SKM-1 (cell line): ENCODE measurements around the gene AOC1.
"Not testable (repeated sequence)": the region's sequence is repeated elsewhere in the genome, so short reads cannot be mapped to it uniquely, and the experiment has no call there.

Experiments
- DNase-seq: peaks from one replicate; lab custom pipeline; 2025; ENCODE audit not compliant: unreplicated experiment; lab: John Stamatoyannopoulos, UW

AOC1 gene, protein sequence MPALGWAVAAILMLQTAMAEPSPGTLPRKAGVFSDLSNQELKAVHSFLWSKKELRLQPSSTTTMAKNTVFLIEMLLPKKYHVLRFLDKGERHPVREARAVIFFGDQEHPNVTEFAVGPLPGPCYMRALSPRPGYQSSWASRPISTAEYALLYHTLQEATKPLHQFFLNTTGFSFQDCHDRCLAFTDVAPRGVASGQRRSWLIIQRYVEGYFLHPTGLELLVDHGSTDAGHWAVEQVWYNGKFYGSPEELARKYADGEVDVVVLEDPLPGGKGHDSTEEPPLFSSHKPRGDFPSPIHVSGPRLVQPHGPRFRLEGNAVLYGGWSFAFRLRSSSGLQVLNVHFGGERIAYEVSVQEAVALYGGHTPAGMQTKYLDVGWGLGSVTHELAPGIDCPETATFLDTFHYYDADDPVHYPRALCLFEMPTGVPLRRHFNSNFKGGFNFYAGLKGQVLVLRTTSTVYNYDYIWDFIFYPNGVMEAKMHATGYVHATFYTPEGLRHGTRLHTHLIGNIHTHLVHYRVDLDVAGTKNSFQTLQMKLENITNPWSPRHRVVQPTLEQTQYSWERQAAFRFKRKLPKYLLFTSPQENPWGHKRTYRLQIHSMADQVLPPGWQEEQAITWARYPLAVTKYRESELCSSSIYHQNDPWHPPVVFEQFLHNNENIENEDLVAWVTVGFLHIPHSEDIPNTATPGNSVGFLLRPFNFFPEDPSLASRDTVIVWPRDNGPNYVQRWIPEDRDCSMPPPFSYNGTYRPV

GRCh38 chr7:150852371-150852905 is at the start of gene AOC1:
TSS of gene AOC1 (plus strand) at chr7:150852517. CDS start at chr7:150856471, 3,954 bp downstream.
- no peak for DNase-seq

DNA sequence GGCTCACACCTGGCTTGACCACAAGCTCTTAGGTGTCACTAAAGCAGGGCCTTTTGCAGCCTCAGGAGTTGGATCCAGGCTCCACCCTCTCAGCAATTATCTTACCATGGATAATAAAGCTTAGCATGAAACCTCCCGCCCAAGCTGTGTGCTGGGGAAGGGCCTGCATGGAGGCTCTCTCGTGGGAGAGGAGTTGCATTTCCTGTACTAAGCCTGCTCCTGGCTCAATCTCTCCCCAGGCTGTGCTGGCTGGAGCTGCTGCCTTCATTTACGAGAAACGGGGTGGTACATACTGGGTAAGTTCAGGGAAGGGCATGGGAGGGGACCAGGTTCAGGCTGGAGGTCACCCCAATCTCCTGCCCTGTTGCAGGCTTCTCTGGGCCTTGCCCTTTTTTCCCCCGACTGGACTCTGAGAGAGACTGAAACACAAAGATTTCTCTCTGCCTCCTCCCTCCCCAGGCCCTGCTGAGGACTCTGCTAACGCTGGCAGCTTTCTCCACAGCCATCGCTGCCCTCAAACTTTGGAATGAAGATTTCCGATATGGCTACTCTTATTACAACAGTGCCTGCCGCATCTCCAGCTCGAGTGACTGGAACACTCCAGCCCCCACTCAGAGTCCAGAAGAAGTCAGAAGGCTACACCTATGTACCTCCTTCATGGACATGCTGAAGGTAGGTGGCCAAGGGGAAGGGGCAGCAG is 49.0 kb upstream of the AOC1 start:
- no peak for DNase-seq

GRCh38 chr7:150804802-150805201 is 47.5 kb upstream of the AOC1 start:
- no peak for DNase-seq

DNA sequence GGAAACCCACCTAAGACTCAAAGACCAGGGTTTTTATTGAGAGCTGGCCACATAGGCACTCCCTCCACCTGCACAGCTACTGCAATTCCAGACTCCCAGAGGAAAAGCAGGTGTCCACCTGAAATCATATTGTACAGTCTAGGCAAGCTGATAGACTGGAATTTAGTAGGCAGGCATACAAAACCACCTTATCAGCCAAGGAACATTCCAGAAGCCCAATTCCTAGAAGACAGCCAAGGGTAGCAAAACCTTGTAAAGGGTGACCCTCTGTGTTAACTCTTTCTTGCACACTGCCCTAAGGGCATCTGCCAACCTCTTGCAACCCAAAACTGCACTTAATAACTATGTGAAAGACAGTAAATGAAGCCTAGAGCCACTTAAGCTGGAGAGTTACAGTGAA is 46.5 kb upstream of the AOC1 start:
- DNase-seq, result no peak

DNA sequence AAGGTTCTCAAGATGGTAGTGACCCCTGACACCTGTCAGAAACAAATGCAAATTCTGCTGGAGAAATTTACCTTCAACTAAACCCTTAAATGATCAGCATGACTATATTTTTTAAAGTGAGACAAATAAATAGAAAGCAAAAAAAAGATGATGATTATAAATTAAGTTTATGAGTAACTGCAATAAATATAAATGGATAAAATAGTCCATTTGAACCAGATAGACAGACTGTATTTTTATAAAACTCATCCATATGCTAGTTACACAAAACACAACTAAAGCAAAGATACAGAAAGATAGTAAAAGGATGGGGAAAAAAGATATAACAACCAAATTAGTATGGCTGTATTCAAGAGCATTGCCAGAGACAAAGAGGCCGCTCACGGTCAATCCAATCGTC is 45.9 kb upstream of the AOC1 start:
- no peak for DNase-seq

- no peak for DNase-seq
Measured at GRCh38 chr7:150806863-150807262, 45.5 kb upstream of the AOC1 start.

DNA sequence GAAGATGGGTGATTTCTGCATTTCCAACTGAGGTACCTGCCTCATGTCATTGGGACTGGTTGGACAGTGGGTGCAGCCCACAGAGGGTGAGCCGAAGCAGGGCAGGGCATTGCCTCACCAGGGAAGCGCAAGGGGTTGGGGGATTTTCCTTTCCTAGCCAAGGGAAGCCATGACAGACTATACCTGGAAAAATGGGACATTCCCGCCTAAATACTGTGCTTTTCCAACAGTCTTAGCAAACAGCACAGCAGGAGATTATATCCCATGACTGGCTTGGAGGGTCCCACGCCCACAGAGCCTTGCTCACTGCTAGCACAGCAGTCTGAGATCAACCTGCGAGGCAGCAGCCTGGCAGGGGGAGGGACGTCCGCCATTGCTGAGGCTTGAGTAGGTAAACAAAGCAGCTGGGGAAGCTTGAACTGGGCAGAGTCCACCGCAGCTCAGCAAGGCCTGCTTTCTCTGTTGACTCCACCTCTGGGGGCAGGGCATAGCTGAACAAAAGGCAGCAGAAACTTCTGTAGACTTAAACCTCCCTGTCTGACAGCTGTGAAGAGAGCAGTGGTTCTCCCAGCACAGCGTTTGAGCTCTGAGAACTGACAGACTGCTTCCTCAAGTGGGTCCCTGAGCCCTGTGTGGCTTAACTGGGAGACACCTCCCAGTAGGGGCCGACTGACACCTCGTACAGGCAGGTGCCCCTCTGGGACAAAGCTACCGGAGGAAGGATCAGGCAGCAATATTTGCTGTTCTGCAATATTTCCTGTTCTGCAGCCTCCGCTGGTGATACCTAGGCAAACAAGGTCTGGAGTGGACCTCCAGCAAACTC is 44.5 kb upstream of the AOC1 start:
- not testable (repeated sequence) for DNase-seq

GRCh38 chr7:150814328-150815001 is 37.9 kb upstream of the AOC1 start:
- no peak for DNase-seq

DNA sequence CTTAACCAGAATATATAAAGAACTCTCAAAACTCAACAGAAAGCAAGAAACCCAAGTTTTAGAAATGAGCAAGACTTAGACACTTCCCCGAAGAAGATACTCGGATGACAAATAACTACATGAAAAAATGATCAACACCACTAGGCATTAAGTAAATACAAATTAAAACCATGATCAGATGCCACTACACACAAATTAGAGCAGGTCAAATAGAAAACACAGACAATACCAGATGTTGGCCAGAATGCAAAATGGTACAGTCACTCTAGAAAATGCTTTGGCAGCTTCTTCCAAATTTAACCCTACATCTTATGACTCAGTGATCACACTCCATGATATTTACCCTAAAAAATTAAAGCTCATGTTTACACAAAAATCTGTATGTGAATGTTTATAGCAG is 33.3 kb upstream of the AOC1 start:
- DNase-seq, result no peak

DNA sequence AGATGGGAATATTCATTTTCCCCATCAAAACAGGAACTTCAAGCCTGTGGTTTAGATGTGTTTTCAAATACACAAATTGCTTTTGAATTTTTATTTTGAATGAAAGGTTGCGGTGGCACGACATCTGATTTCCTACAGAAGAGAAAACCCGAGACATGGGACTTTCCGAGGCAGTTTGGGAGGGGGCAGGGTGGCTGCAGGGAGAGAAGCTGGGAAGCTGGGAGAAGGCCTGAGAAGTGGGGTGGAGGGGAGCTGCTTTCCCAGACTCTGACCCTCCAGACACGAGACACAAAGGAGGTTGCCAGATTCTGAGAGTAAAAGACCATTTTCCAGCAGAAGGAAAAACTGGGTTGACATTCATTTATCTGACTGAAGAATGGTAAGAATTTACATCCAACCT is 32.2 kb upstream of the AOC1 start:
- no peak for DNase-seq

GRCh38 chr7:150820578-150821198 is 31.6 kb upstream of the AOC1 start:
- no peak for DNase-seq

DNA sequence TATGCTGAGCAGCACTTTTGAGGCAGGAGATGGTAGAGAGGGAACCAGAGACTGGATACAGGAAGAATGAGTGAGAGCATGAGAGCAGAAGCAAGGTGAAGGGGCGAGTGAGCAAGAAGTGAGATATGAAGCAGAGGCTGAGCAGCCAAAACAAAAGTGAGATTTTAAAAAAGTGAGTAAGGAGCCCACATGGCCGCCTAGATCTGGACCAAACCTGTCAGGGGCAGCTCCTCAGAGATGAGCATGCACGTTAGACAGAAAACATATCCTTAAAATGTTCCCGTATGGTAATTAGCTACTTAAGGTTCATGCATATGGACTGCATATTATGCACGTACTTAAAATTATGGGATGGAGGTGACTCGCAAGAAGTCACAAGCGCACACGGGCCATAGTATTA is 29.3 kb upstream of the AOC1 start:
- no peak for DNase-seq

DNA sequence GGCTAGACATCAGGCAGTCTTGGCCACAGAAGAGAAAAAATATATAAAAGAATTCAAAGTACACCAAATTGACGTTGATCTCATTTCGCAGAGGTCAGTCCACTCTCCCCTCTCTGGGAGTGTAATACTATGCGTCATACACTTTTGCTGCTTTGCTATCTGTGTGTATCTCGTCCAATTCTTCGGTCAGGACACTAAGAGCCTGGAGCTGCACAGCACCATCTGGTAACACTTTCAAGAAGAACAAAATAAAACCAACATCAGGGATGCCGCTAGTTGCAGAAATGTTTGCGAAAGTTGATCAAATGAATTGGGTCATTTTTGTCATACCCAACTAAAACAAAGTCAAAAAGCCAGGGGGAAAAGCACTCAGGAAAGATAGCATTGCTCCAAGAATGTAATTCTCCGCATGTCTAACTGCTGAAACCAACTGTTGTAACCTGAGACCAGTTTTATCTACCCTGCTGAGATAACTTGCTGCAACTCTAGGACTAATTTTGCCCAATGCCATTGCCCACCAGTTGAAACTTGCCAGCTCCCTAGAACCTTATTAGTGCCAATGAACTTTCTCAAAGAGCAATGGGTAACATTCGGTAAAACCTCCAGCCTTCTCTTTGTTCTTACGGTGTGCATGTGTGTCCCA is 28.7 kb upstream of the AOC1 start:
- DNase-seq, result no peak

- no peak for DNase-seq
Measured at GRCh38 chr7:150824379-150825177, 27.7 kb upstream of the AOC1 start.

DNA sequence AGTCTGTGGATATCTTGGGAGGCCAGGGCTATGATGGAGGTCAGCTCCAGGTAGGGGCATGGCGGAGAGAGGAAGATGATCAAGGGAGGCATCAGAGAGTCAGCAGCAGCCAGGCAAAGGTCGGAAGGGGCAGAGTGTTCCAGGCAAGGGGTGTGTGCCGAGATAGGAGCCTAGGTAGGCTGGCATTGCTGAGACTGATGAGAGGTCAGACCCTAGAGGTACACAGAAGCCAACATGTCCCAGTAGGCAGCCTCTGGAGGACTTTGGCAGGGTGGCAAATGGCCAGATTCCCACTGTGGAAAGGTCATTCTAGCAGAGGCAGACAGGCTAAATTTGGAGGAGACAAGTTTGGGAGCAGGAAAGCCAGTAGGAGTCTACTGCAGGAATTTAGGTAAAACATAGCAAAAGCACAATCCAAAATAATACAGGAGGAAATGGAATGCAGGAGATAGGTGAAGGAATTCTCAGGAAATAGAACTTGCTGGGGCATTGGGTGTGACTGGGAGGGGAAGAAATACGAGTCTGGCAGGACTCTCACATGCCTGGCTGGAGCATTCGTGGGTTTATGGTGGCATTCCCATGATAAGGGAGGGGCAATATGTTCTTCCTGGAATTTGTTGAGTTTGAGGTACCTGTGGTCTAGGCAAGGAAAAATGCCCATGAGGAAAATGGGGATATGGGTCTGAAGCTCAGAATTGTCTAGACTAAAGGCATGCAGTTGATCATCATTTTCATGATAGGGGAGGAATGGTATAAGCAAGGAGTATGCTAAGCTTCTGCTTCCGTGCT is 26.1 kb upstream of the AOC1 start:
- DNase-seq, result no peak

DNA sequence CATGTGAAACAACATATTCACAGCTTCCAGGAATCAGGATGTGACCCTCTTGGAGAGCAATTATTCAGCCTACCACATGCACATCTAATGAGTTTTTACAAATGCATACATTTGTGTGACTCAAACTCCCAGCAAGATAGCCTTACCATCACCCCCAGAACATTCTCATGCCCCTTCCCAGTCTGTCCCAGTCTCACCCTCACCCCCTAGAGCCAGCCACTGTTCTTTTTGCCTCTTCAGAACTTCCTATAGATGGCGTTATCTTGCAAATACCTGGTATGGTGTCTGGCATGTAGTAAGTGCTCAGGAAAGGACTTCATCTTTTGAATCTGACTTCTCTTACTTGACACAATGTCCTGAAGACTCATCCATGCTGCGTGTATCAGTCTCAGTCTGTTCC is 23.9 kb upstream of the AOC1 start:
- DNase-seq, result no peak

GRCh38 chr7:150829426-150829825 is 22.9 kb upstream of the AOC1 start:
- DNase-seq, result no peak

GRCh38 chr7:150830937-150831336 is 21.4 kb upstream of the AOC1 start:
- no peak for DNase-seq
